Activated CD4-positive, alpha-beta T cell treated with anti-CD3 and anti-CD28 coated beads, Interleukin-2, Interleukin-4, amounts not matched to agents 100 ng/mL and 50 ng/mL, durations not matched to agents 16 hours and 8 hours (primary cell): ENCODE results near the gene CACNG1.

ENCODE experiments used
- DNase-seq: peaks from one replicate; pipeline ENCODE4 v3.0.0-alpha.2; 2020; ENCODE audit warnings: low spot score

CACNG1 gene

GRCh38 chr17:67051837-67052236 lies 7.5 kb downstream of the CACNG1 start:
- DNase-seq, result no peak

GRCh38 chr17:67052720-67053437 lies 8.5 kb downstream of the CACNG1 start:
- DNase-seq, result no peak

GRCh38 chr17:67053438-67054000 lies 9.2 kb downstream of the CACNG1 start:
- DNase-seq, result no peak

- no peak for DNase-seq
Observed at GRCh38 chr17:67054011-67054591, 9.7 kb downstream of the CACNG1 start.

- no peak for DNase-seq
Observed at GRCh38 chr17:67054608-67055007, 10.3 kb downstream of the CACNG1 start.

GRCh38 chr17:67055041-67055443 lies 10.7 kb downstream of the CACNG1 start:
- no peak for DNase-seq

GRCh38 chr17:67055811-67056745 lies 11.7 kb downstream of the CACNG1 start:
- no peak for DNase-seq

- no peak for DNase-seq
Observed at GRCh38 chr17:67056746-67057490, 12.6 kb downstream of the CACNG1 start.

GRCh38 chr17:67058036-67058435 lies 13.7 kb downstream of the CACNG1 start:
- DNase-seq, result no peak

- no peak for DNase-seq
Observed at GRCh38 chr17:67059372-67059771, 15.0 kb downstream of the CACNG1 start.

- DNase-seq, result no peak
Observed at GRCh38 chr17:67063141-67063540, 18.8 kb downstream of the CACNG1 start.

- no peak for DNase-seq
Observed at GRCh38 chr17:67066717-67067116, 22.4 kb downstream of the CACNG1 start.

GRCh38 chr17:67067571-67068482 lies 23.5 kb downstream of the CACNG1 start:
- DNase-seq, result no peak

GRCh38 chr17:67068999-67069398 lies 24.6 kb downstream of the CACNG1 start:
- no peak for DNase-seq

GRCh38 chr17:67069603-67070136 lies 25.3 kb downstream of the CACNG1 start:
- DNase-seq, result no peak

GRCh38 chr17:67071595-67071994 lies 27.2 kb downstream of the CACNG1 start:
- DNase-seq, result no peak

GRCh38 chr17:67072885-67073284 lies 28.5 kb downstream of the CACNG1 start:
- DNase-seq, result no peak

- DNase-seq, result no peak
Observed at GRCh38 chr17:67074781-67075180, 30.4 kb downstream of the CACNG1 start.

GRCh38 chr17:67076290-67076689 lies 31.9 kb downstream of the CACNG1 start:
- no peak for DNase-seq

- DNase-seq, result no peak
Observed at GRCh38 chr17:67078292-67078691, 33.9 kb downstream of the CACNG1 start.
